RWPE1 (cell line): ENCODE measurements around the gene KRTAP5-11.
"Not testable (repeated sequence)": the region's sequence is repeated elsewhere in the genome, so short reads cannot be mapped to it uniquely, and the experiment has no call there.

Experiments used
- CTCF ChIA-PET: fragments of 350-600 bp; sonication (Branson Sonifier 250); formaldehyde crosslinking; extraction: SDS; loops from one replicate; lab custom pipeline; 2021; lab: Yijun Ruan, JAX
- POLR2A ChIA-PET: fragments of 400-600 bp; formaldehyde crosslinking; extraction: SDS; loops from one replicate; lab custom pipeline; 2020; ENCODE audit warnings: antibody characterized with exemption; ENCODE audit not compliant: low non-redundant PET; lab: Yijun Ruan, JAX
- DNase-seq: peaks from one replicate; pipeline ENCODE4 v3.0.0; 2012; ENCODE audit warnings: low spot score
- H3K27ac ChIP-seq: fragments of 450-650 bp; 2 replicates; pipeline ENCODE4 v1.5.1; 2017
- CTCF ChIP-seq: fragments of 450-650 bp; conservative IDR thresholded peaks from 2 replicates; pipeline ENCODE4 v1.5.1; 2017; ENCODE audit warnings: low read depth, mild to moderate bottlenecking

KRTAP5-11 gene

GRCh38 chr11:71539017-71539416 is 43.7 kb downstream of the KRTAP5-11 start:
- H3K27ac ChIP-seq: no peak overlapping the region
- POLR2A ChIA-PET: no interaction called here
- TF ChIP-seq CTCF: no peak
- CTCF ChIA-PET: no interaction called here
- no peak for DNase-seq

- no peak overlapping the region for H3K27ac ChIP-seq
- no peak for DNase-seq
- ChIA-PET POLR2A (no interaction called here), CTCF (no interaction called here)
- no peak for TF ChIP-seq CTCF
Measured at GRCh38 chr11:71538666-71538990, 44.0 kb downstream of the KRTAP5-11 start.

GRCh38 chr11:71537977-71538665 is 44.6 kb downstream of the KRTAP5-11 start, which contains the start of gene KRTAP5-8:
KRTAP5-8 (plus strand) TSS chr11:71538025; CDS start chr11:71538056, 31 bp downstream.
- CTCF ChIA-PET: interaction anchor here (0.7 kb wide), 1 partner anchor 16 kb away, joined by 6 read pairs; no protein-coding TSS in a partner anchor
- POLR2A ChIA-PET, H3K27ac ChIP-seq, DNase-seq: not testable (repeated sequence)

- DNase-seq: no peak
- ChIA-PET POLR2A (no interaction called here), CTCF (interaction anchor here (0.7 to 1.0 kb wide), 2 partner anchors 16 to 22 kb away, joined by 3 to 6 read pairs; no protein-coding TSS in a partner anchor)
- no peak overlapping the region for H3K27ac ChIP-seq
- no peak for TF ChIP-seq CTCF
Measured at GRCh38 chr11:71537537-71537936, 45.1 kb downstream of the KRTAP5-11 start.

GRCh38 chr11:71535825-71536224 is 46.9 kb downstream of the KRTAP5-11 start:
- no peak for TF ChIP-seq CTCF
- POLR2A ChIA-PET: no interaction called here
- CTCF ChIA-PET: no interaction called here
- no peak for DNase-seq
- no peak overlapping the region for H3K27ac ChIP-seq

- DNase-seq, CTCF ChIA-PET, POLR2A ChIA-PET, H3K27ac ChIP-seq: not testable (repeated sequence)
Measured at GRCh38 chr11:71534711-71535608, 47.7 kb downstream of the KRTAP5-11 start.

GRCh38 chr11:71532036-71532610 is 50.6 kb downstream of the KRTAP5-11 start:
- H3K27ac ChIP-seq: no peak overlapping the region
- no peak for TF ChIP-seq CTCF
- ChIA-PET CTCF (no interaction called here), POLR2A (no interaction called here)
- no peak for DNase-seq
